Bronchus fibroblast of lung (primary cell): ENCODE measurements around the gene PHLPP1. TPM values are rescaled to one million over a fixed set of nuclear protein-coding genes. Genes with fewer than 3 reads are reported as not detected.

ENCODE experiments used
- total RNA-seq: library from RNA; depleted of rRNA; stranded (reverse); fragments of >200 nt; gene quantifications from 2 replicates; pipeline ENCODE4 v1.2.3, GENCODE V29; 2015

Gene PHLPP1
- 5.1 and 5.5 TPM in 2 replicates for total RNA-seq

GRCh38 chr18:62715436-62715758 is at the start of gene PHLPP1:
Gene PHLPP1 (plus strand): TSS chr18:62715541. CDS start chr18:62715684, 143 bp downstream.

Other genes with a start within 250 kb of the PHLPP1 start
- gene ZCCHC2, start 192.5 kb upstream of the PHLPP1 start, total RNA-seq: 2.5 and 3.4 TPM in 2 replicates